ENCODE data around the gene SKA1.

SKA1 gene

DNA sequence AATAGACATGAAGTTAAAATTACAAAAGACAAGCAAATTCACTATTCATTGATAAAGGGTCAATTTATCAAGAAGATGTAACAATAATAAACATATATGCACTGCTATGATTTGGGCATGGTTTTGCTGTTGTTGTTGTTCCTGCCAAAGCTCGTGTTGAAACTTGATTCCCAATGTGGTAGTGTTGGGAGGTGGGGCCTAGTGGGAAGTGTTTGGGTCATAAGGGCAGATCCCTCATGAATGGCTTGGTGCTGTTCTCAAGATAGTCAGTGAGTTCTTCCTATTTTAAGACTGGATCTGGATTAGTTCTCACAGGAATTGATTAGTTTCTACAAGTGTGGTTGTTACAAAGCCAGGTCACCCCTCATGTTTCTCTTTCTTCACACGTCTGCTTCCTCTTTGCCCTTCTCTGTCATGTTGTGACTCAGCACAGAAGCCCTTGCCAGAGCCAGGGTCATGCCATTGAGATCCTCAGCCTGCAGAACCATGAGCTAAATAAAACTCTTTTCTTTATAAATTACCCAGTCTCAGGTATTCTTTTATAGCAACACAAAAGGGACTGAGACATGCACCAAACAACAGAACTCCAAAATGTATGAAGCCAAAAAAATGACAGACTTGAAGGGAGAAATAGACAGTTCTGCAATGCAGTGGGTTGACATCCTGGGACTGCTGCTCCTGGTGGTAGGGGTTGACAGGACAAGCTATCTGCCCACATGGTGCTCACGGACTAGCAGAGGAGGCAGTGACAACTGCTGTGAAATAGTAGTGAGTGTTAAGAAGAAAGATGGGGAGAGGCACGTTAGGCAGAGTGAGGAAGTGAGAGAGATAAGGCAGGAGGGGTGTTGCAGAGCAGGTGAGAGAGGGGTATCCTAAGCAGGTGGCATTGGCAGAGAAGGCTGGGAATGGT lies 18.6 kb upstream of the SKA1 start:
- Histone ChIP-seq H3K27me3 (ENCODE audit: control insufficient read depth in 2 of 2, insufficient read depth in 2 of 2, low read length in 2 of 2) (no peaks in the 10 kb centered on the region), H3K9me3 (ENCODE audit: control insufficient read depth in 2 of 2, low read length in 2 of 2) (no peaks in the 10 kb centered on the region), H3K36me3 (ENCODE audit: control insufficient read depth in 2 of 2, insufficient read depth in 2 of 2, low read length in 2 of 2) (no peaks in the 10 kb centered on the region), H3K4me1 (ENCODE audit: control insufficient read depth in 2 of 2, insufficient read depth in 2 of 2, low read length in 2 of 2) (no peaks in the 10 kb centered on the region), H3K9ac (ENCODE audit: low read depth in 1 of 2, low read length in 2 of 2) (no peak overlapping the region), H3K4me3 (ENCODE audit: low read length in 2 of 2) (no peak overlapping the region), H3K27ac (ENCODE audit: low read depth in 2 of 2, low read length in 2 of 2) (no peak overlapping the region)

DNA sequence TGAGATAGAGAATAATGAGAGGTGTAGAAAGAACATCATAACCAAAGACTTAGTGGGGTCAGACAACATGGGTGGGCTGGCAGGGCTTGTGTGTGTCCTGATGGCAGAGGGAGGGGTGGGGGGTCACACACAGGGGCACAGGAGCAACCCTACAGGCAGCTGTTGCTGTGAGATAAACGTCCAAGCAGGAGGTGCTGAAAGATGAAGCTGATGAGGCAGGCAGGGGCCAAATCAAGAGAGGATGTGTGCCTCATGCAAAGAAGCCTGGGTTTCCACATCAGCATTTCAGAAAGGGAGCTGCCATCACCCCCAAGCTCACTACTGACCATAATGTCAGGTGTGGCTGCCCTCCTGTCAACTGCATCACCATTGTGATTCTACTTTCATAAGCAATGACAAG lies 16.0 kb upstream of the SKA1 start:
- H3K9me3 ChIP-seq (ENCODE audit: control insufficient read depth in 2 of 2, low read length in 2 of 2): no peaks in the 10 kb centered on the region
- no peaks in the 10 kb centered on the region for H3K27me3 ChIP-seq (ENCODE audit: control insufficient read depth in 2 of 2, insufficient read depth in 2 of 2, low read length in 2 of 2)
- no peaks in the 10 kb centered on the region for H3K36me3 ChIP-seq (ENCODE audit: control insufficient read depth in 2 of 2, insufficient read depth in 2 of 2, low read length in 2 of 2)
- H3K9ac ChIP-seq (ENCODE audit: low read depth in 1 of 2, low read length in 2 of 2): no peak overlapping the region
- H3K4me3 ChIP-seq (ENCODE audit: low read length in 2 of 2): no peak overlapping the region
- H3K4me1 ChIP-seq (ENCODE audit: control insufficient read depth in 2 of 2, insufficient read depth in 2 of 2, low read length in 2 of 2): no peaks in the 10 kb centered on the region
- no peak overlapping the region for H3K27ac ChIP-seq (ENCODE audit: low read depth in 2 of 2, low read length in 2 of 2)

DNA sequence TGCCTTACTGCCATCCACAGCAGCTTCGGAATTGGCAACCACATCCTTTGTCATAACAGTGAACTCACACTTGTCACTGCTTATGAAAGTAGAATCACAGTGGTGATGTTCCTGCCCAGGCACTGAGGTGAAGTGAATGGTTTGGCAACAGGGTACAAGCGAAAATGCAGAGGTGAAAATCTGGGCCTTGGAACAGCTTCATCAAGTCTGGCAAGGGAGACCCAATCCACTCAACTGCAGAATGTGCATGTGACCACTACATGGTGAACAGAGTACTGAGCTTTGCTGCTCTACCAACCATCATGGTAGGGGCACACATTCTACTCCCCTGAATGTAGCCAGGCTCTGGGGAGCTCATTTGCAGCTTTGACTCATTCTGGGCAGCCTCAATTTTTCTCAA lies 15.0 kb upstream of the SKA1 start:
- no peak overlapping the region for H3K4me3 ChIP-seq (ENCODE audit: low read length in 2 of 2)
- H3K27me3 ChIP-seq (ENCODE audit: control insufficient read depth in 2 of 2, insufficient read depth in 2 of 2, low read length in 2 of 2): no peaks in the 10 kb centered on the region
- no peak overlapping the region for H3K27ac ChIP-seq (ENCODE audit: low read depth in 2 of 2, low read length in 2 of 2)

DNA sequence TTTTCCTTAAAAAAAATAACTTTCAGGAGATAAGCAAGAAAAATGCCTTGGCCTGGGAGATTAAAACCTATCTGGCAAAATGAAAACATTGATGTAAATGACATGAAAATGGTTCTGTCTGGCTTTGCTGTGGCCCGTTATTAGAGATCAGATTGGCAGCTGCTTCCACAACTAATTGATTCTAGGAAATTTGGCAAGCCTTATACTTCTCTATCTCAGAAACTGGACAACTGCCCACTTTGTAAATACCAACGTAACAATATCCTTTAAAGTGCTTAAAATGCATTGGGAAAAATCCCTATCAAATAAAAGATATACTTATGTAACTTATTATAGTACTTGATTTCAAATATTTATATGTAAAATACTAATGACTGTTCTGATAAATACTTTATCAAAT lies 14.2 kb upstream of the SKA1 start:
- no peak overlapping the region for H3K4me3 ChIP-seq (ENCODE audit: low read length in 2 of 2)
- no peak overlapping the region for H3K27ac ChIP-seq (ENCODE audit: low read depth in 2 of 2, low read length in 2 of 2)
- H3K36me3 ChIP-seq (ENCODE audit: control insufficient read depth in 2 of 2, insufficient read depth in 2 of 2, low read length in 2 of 2): no peaks in the 10 kb centered on the region
- H3K9ac ChIP-seq (ENCODE audit: low read depth in 1 of 2, low read length in 2 of 2): no peak overlapping the region
- H3K4me1 ChIP-seq (ENCODE audit: control insufficient read depth in 2 of 2, insufficient read depth in 2 of 2, low read length in 2 of 2): no peaks in the 10 kb centered on the region
- H3K9me3 ChIP-seq (ENCODE audit: control insufficient read depth in 2 of 2, low read length in 2 of 2): no peaks in the 10 kb centered on the region
- H3K27me3 ChIP-seq (ENCODE audit: control insufficient read depth in 2 of 2, insufficient read depth in 2 of 2, low read length in 2 of 2): no peaks in the 10 kb centered on the region

More for the DNA sequence above, 15.0 kb upstream of the SKA1 start:
- no peaks in the 10 kb centered on the region for H3K36me3 ChIP-seq (ENCODE audit: control insufficient read depth in 2 of 2, insufficient read depth in 2 of 2, low read length in 2 of 2)
- no peaks in the 10 kb centered on the region for H3K9me3 ChIP-seq (ENCODE audit: control insufficient read depth in 2 of 2, low read length in 2 of 2)
- H3K4me1 ChIP-seq (ENCODE audit: control insufficient read depth in 2 of 2, insufficient read depth in 2 of 2, low read length in 2 of 2): no peaks in the 10 kb centered on the region
- no peak overlapping the region for H3K9ac ChIP-seq (ENCODE audit: low read depth in 1 of 2, low read length in 2 of 2)

DNA sequence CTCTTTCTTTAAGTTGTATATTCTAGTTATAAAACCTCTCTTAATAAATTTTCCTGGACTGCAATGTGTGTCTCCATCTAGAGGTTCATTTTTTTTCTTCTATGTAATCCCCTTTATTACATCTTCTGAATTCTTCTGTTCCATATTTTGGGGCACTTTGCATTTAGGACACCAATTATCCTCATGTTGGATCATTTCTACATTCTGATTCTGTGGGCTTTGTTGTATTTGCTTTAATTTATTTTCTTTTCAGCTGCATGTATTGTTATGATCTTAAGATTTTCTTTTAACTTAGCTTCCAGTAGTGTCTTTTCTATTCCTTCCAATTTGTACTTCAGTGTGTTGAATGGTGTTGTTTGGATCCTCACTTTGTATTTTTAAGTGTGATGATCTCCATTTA lies 5.2 kb upstream of the SKA1 start:
- Histone ChIP-seq H3K4me1 (ENCODE audit: control insufficient read depth in 2 of 2, insufficient read depth in 2 of 2, low read length in 2 of 2) (peaks cover 0 to 11% of the 10 kb centered on the region in 2 donors), H3K27me3 (ENCODE audit: control insufficient read depth in 2 of 2, insufficient read depth in 2 of 2, low read length in 2 of 2) (no peaks in the 10 kb centered on the region), H3K9ac (ENCODE audit: low read depth in 1 of 2, low read length in 2 of 2) (no peak overlapping the region), H3K4me3 (ENCODE audit: low read length in 2 of 2) (no peak overlapping the region), H3K9me3 (ENCODE audit: control insufficient read depth in 2 of 2, low read length in 2 of 2) (peaks cover 3 to 6% of the 10 kb centered on the region in 2 donors), H3K27ac (ENCODE audit: low read depth in 2 of 2, low read length in 2 of 2) (no peak overlapping the region), H3K36me3 (ENCODE audit: control insufficient read depth in 2 of 2, insufficient read depth in 2 of 2, low read length in 2 of 2) (no peaks in the 10 kb centered on the region)

DNA sequence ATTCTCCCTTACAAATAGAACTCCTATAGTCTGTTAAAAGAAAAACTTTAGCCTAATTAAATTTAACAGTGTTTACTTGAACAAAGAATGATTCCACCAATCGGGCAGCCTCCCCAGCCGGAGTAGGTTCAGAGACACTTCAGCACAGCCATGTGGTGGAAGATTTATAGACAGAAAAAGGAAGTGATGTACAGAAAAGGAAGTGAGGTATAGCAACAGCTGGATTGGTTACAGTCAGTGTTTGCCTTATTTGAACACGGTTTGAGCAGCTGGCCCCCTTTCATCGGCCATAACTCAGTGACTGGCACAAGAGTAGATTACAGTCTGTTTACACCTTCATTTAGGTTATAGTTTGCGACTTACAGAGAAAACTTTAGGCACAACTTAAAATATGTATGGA lies 2.1 kb upstream of the SKA1 start:
- Histone ChIP-seq H3K9ac (ENCODE audit: low read depth in 1 of 2, low read length in 2 of 2) (no peak overlapping the region), H3K27ac (ENCODE audit: low read depth in 2 of 2, low read length in 2 of 2) (peak overlapping the region in 1 of 2 donors; percentile 0), H3K4me1 (ENCODE audit: control insufficient read depth in 2 of 2, insufficient read depth in 2 of 2, low read length in 2 of 2) (peaks cover 5 to 17% of the 10 kb centered on the region in 2 donors), H3K9me3 (ENCODE audit: control insufficient read depth in 2 of 2, low read length in 2 of 2) (peaks cover 3 to 6% of the 10 kb centered on the region in 2 donors), H3K4me3 (ENCODE audit: low read length in 2 of 2) (no peak overlapping the region), H3K27me3 (ENCODE audit: control insufficient read depth in 2 of 2, insufficient read depth in 2 of 2, low read length in 2 of 2) (no peaks in the 10 kb centered on the region), H3K36me3 (ENCODE audit: control insufficient read depth in 2 of 2, insufficient read depth in 2 of 2, low read length in 2 of 2) (no peaks in the 10 kb centered on the region)

- H3K4me3 ChIP-seq (ENCODE audit: low read length in 2 of 2): peak overlapping the region in 1 of 2 donors; percentile 83
- peak overlapping the region; percentile 95 to 97 for H3K27ac ChIP-seq (ENCODE audit: low read depth in 2 of 2, low read length in 2 of 2)
- no peaks in the 10 kb centered on the region for H3K36me3 ChIP-seq (ENCODE audit: control insufficient read depth in 2 of 2, insufficient read depth in 2 of 2, low read length in 2 of 2)
- H3K9ac ChIP-seq (ENCODE audit: low read depth in 1 of 2, low read length in 2 of 2): peak overlapping the region; percentile 68 to 72
- H3K27me3 ChIP-seq (ENCODE audit: control insufficient read depth in 2 of 2, insufficient read depth in 2 of 2, low read length in 2 of 2): no peaks in the 10 kb centered on the region
- H3K9me3 ChIP-seq (ENCODE audit: control insufficient read depth in 2 of 2, low read length in 2 of 2): peaks cover 3 to 6% of the 10 kb centered on the region in 2 donors
- H3K4me1 ChIP-seq (ENCODE audit: control insufficient read depth in 2 of 2, insufficient read depth in 2 of 2, low read length in 2 of 2): peaks cover 5 to 17% of the 10 kb centered on the region in 2 donors
Observed at GRCh38 chr18:50373561-50374219, 1.2 kb upstream of the SKA1 start.

DNA sequence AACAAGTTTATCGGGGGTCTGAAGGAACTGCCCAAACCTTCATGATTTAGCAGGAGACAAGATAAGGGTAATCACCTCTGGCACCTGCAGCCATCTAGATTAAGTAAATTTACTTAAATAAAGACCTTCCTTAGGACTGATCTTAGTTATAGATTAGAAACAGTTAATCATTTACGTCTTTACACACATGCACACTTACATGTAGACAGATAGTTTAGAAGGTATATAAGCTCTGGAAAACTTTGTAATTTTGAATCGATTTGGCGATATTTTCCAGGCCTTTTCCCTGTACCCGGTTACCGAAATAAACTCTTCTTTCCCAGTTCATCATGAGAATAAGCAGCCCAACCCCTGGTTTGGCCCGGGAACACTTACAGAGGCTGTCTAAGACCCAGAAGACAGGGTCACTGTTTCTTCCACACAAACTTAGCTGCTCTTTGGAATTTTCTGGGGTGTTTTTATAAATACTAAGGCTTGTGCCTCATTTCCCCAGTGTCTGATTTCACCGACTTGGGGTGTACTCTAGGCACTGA lies 560 bp upstream of the SKA1 start:
- peak overlapping the region; percentile 62 to 83 for H3K4me3 ChIP-seq (ENCODE audit: low read length in 2 of 2)
- H3K27ac ChIP-seq (ENCODE audit: low read depth in 2 of 2, low read length in 2 of 2): peak overlapping the region; percentile 95 to 97
- H3K4me1 ChIP-seq (ENCODE audit: control insufficient read depth in 2 of 2, insufficient read depth in 2 of 2, low read length in 2 of 2): peaks cover 5 to 17% of the 10 kb centered on the region in 2 donors
- no peaks in the 10 kb centered on the region for H3K27me3 ChIP-seq (ENCODE audit: control insufficient read depth in 2 of 2, insufficient read depth in 2 of 2, low read length in 2 of 2)
- H3K9me3 ChIP-seq (ENCODE audit: control insufficient read depth in 2 of 2, low read length in 2 of 2): peaks cover 3 to 6% of the 10 kb centered on the region in 2 donors
- H3K9ac ChIP-seq (ENCODE audit: low read depth in 1 of 2, low read length in 2 of 2): peak overlapping the region; percentile 68 to 72
- H3K36me3 ChIP-seq (ENCODE audit: control insufficient read depth in 2 of 2, insufficient read depth in 2 of 2, low read length in 2 of 2): no peaks in the 10 kb centered on the region

DNA sequence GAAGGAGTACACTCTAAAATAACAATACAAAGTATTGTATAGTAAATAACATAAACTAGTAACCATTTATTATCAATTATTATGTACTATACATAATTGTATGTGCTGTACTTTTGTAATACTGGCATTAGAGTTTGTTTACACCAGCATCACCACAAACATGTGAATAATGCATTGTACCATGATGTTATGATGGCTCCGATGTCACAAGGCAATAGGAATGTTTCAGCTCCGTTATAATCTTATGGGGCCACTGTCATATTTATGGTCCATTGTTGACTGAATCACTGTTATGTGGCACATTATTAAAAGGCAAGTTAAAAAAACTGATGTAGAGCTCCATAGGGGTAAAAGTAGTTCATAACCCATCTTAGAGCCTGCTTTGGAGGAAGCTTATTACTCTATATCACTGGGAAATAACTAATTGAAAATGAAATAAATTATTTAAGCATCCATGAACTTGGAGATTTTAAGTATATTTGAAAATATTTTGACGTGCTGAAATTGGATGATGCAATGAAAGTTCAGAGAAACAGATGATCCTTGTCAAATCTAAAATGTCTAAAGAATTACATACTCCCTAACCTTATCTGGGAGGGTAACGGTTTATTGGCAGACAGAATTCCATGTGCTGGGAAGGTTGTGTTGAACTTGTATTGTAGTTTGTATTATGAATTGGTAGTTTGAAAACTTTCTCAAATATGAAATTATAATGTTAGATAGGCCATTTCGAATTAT lies 2.4 kb downstream of the SKA1 start:
- no peak overlapping the region for H3K4me3 ChIP-seq (ENCODE audit: low read length in 2 of 2)
- no peak overlapping the region for H3K9ac ChIP-seq (ENCODE audit: low read depth in 1 of 2, low read length in 2 of 2)
- no peaks in the 10 kb centered on the region for H3K36me3 ChIP-seq (ENCODE audit: control insufficient read depth in 2 of 2, insufficient read depth in 2 of 2, low read length in 2 of 2)
- no peaks in the 10 kb centered on the region for H3K9me3 ChIP-seq (ENCODE audit: control insufficient read depth in 2 of 2, low read length in 2 of 2)
- H3K27ac ChIP-seq (ENCODE audit: low read depth in 2 of 2, low read length in 2 of 2): no peak overlapping the region
- peaks cover 5 to 17% of the 10 kb centered on the region in 2 donors for H3K4me1 ChIP-seq (ENCODE audit: control insufficient read depth in 2 of 2, insufficient read depth in 2 of 2, low read length in 2 of 2)
- no peaks in the 10 kb centered on the region for H3K27me3 ChIP-seq (ENCODE audit: control insufficient read depth in 2 of 2, insufficient read depth in 2 of 2, low read length in 2 of 2)

Measured in mucosa of rectum (tissue), 2 donors.